Transverse colon (tissue), 4 donors: Measurements from ENCODE around the gene TNFRSF4. TPM values are rescaled to one million over a fixed set of nuclear protein-coding genes. Genes with fewer than 3 reads are reported as not detected.

Experiments used
- DNase-seq: peaks from one replicate; pipeline ENCODE4 v3.0.0-alpha.2; 2019
- H3K27ac ChIP-seq, 4 donors: fragments of 200-600 bp; sonication (generic); 2 replicates each; pipeline ENCODE4 v1.5.1; 2016 to 2018; ENCODE audit warnings: inconsistent platforms in 4 of 4
- H3K27me3 ChIP-seq: fragments of 200-600 bp; sonication (generic); 2 replicates; pipeline ENCODE4 v1.5.1; 2017; ENCODE audit warnings: inconsistent platforms
- H3K36me3 ChIP-seq, 4 donors: fragments of 200-600 bp; sonication (generic); 2 replicates each; pipeline ENCODE4 v1.5.1; 2017 to 2019; ENCODE audit warnings: inconsistent platforms in 4 of 4
- H3K4me1 ChIP-seq, 4 donors: fragments of 200-600 bp; sonication (generic); 2 replicates each; pipeline ENCODE4 v1.5.1; 2017 to 2020; ENCODE audit warnings: inconsistent platforms in 4 of 4
- H3K4me3 ChIP-seq, 4 donors: fragments of 200-600 bp; sonication (generic); 1 replicate in 1 of 4; 2 replicates in 3 of 4; pipeline versions ENCODE4 v1.5.1 to v1.6.1; 2017 to 2019; ENCODE audit warnings: inconsistent platforms in 4 of 4
- H3K9me3 ChIP-seq, 2 donors: fragments of 200-600 bp; sonication (generic); 2 replicates each; pipeline ENCODE4 v1.5.1; 2017 to 2019; ENCODE audit warnings: inconsistent platforms in 2 of 2
- CTCF ChIP-seq, 5 experiments: fragments of 200-600 bp in 3 of 5; fragments of 450-650 bp in 2 of 5; sonication (generic) in 3 of 5; IDR thresholded peaks; 1 replicate in 2 of 5; 2 replicates in 3 of 5; pipeline ENCODE4 v1.5.1; 2016 to 2017; ENCODE audit warnings: antibody characterized with exemption in 5 of 5, inconsistent platforms in 3 of 5, mild to moderate bottlenecking in 2 of 5, moderate library complexity in 1 of 5
- EP300 ChIP-seq: sonication (generic); formaldehyde crosslinking; IDR thresholded peaks from one replicate; pipeline ENCODE4 v1.6.1; 2017; ENCODE audit warnings: antibody characterized with exemption, low read depth
- POLR2A ChIP-seq: fragments of 450-650 bp; IDR thresholded peaks from one replicate; pipeline ENCODE4 v1.6.1; 2016; ENCODE audit warnings: antibody characterized with exemption, mild to moderate bottlenecking, moderate library complexity
- POLR2AphosphoS5 ChIP-seq, 3 donors: sonication (generic); formaldehyde crosslinking; IDR thresholded peaks; one replicate each; pipeline ENCODE4 v1.6.1; 2016; ENCODE audit warnings: antibody characterized with exemption in 3 of 3
- WGBS, 2 donors: methylation state at CpG; one replicate each; pipeline ENCODE4 v1.1.5; 2018; ENCODE audit warnings: low coverage in 1 of 2; 5-methylcytosine and 5-hydroxymethylcytosine counted together
- in situ Hi-C, 4 donors: fragments of 200-750 bp; cut with MboI; loops; one replicate each; pipeline versions ENCODE4 v1.15.0 to v1.15.1; 2017; ENCODE audit warnings: low sequenced_read_pairs in 3 of 4, low pct_ligation_motif_present in 1 of 4, low pct_unique_long_range_greater_than_20kb in 1 of 4
- intact Hi-C: fragments of 100-400 bp; cut with DNase I; formaldehyde crosslinking; loops from one replicate; pipeline ENCODE4 v1.15.1; 2023; ENCODE audit warnings: low total_unique reads
- total RNA-seq, 4 donors: library from RNA; depleted of rRNA; stranded (reverse); fragments of >200 nt; gene quantifications; one replicate each; pipeline ENCODE4 v1.1.0, GENCODE V29; 2016

TNFRSF4 gene
- total RNA-seq, 4 donors from 2014 or later = 0.55 to 4.8 TPM; not detected in 2

- Histone ChIP-seq H3K4me1 (peaks cover 7 to 32% (median 15%) of the 10 kb centered on the region in 4 donors), H3K36me3 (peaks cover 0 to 15% (median 5%) of the 10 kb centered on the region in 4 donors), H3K27ac (peak overlapping the region; percentile 22 to 78 (median 52)), H3K4me3 (peak overlapping the region in 3 of 4 donors; percentile 8 to 18 (median 9)), H3K9me3 (no peaks in the 10 kb centered on the region), H3K27me3 (peaks cover 32% of the 10 kb centered on the region)
- WGBS, 2 donors = 38% methylated on average over 15 of the region's 24 CpGs; no CpG with 5 or more reads in 1 of the 2 donors
- peak; percentile 78 for DNase-seq
- in situ Hi-C loops (no loop called here), intact Hi-C loops (no loop called here)
- TF ChIP-seq CTCF (IDR thresholded peaks at IDR 0.05) (no peak), POLR2AphosphoS5 (IDR thresholded peaks at IDR 0.05) (peak in 1 of 3 donors; percentile 16), POLR2A (peak; percentile 14)
Observed at GRCh38 chr1:1212780-1213344, 1.1 kb downstream of the TNFRSF4 start.

- Histone ChIP-seq H3K4me1 (peaks cover 7 to 42% (median 17%) of the 10 kb centered on the region in 4 donors), H3K27ac (peak overlapping the region in 1 of 4 donors; percentile 78), H3K4me3 (peak overlapping the region in 1 of 4 donors; percentile 9), H3K36me3 (peaks cover 0 to 4% (median under 1%) of the 10 kb centered on the region in 4 donors), H3K9me3 (no peaks in the 10 kb centered on the region), H3K27me3 (peaks cover 43% of the 10 kb centered on the region)
- TF ChIP-seq EP300 (no peak), CTCF (IDR thresholded peaks at IDR 0.05) (no peak), POLR2A (no peak), POLR2AphosphoS5 (IDR thresholded peaks at IDR 0.05) (no peak)
- in situ Hi-C loops (no loop called here), intact Hi-C loops (no loop called here)
- peak; percentile 8 for DNase-seq
- 81% methylated on average over 28 of the region's 28 CpGs; no CpG with 5 or more reads in 1 of the 2 donors for WGBS, 2 donors
Observed at GRCh38 chr1:1211541-1212441, 2.2 kb downstream of the TNFRSF4 start.

GRCh38 chr1:1210726-1211540 lies 3.0 kb downstream of the TNFRSF4 start:
- Histone ChIP-seq H3K27ac (no peak overlapping the region), H3K4me1 (peaks cover 7 to 49% (median 24%) of the 10 kb centered on the region in 4 donors), H3K27me3 (peaks cover 51% of the 10 kb centered on the region), H3K9me3 (no peaks in the 10 kb centered on the region), H3K4me3 (no peak overlapping the region), H3K36me3 (no peaks in the 10 kb centered on the region)
- intact Hi-C loops = no loop called here
- TF ChIP-seq CTCF (IDR thresholded peaks at IDR 0.05) (no peak), POLR2A (no peak), EP300 (no peak), POLR2AphosphoS5 (IDR thresholded peaks at IDR 0.05) (no peak)
- peak; percentile 6 for DNase-seq
- in situ Hi-C loops = no loop called here
- 89% methylated on average over 31 of the region's 31 CpGs; no CpG with 5 or more reads in 1 of the 2 donors for WGBS, 2 donors
